22Rv1 (cell line): Measurements from ENCODE around the gene ENDOV.

Experiments used
- ZFX ChIP-seq: fragments of 450-650 bp; IDR thresholded peaks from 2 replicates; pipeline ENCODE4 v1.6.1; 2017; ENCODE audit warnings: antibody characterized with exemption, borderline replicate concordance
- TF ChIP-seq, protein P1 (sequence below): fragments of 450-650 bp; IDR thresholded peaks from 2 replicates; pipeline ENCODE4 v1.5.1; 2017; ENCODE audit warnings: mild to moderate bottlenecking

DNA sequence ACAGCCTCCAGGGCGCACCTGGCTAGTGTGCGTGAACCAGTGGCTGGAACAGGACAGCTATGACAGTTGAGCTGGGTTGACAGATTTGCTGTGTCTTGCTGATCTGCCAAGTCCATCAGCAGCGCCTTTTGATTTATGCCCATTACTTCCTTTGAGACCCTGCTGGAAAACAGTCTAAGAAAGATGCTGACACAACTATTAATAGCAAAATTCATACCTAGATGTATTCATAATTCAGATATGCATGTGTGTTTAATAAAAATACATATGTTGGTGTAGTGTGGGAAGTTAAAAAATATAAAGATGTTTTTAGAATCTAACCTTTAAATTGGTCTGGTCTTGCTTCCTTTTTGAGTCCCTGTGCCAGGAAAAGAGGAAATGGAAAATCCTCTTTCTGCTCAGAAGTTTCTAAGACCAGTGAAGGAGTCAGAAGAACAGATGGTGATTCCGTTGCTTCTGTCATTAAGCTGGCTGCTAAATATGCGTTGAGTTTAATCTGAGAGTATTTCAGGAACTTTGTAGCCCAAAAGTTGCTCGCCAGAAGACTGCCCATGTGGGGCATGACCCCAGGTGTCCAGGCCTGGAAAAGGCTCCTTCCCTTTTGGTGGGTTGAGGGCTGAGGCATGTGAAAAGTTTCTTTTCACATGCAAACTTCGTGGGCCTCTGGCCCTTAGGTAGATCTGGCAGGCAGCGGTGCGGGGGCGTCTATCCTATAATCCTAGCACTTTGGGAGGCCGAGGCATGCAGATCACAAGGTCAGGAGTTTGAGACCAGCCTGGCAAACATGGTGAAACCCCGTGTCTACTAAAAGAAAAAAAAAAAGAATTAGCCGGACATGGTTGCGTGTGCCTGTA lies 40.0 kb upstream of the ENDOV start:
- no peak for TF ChIP-seq ZFX
- TF ChIP-seq, protein P1, sequence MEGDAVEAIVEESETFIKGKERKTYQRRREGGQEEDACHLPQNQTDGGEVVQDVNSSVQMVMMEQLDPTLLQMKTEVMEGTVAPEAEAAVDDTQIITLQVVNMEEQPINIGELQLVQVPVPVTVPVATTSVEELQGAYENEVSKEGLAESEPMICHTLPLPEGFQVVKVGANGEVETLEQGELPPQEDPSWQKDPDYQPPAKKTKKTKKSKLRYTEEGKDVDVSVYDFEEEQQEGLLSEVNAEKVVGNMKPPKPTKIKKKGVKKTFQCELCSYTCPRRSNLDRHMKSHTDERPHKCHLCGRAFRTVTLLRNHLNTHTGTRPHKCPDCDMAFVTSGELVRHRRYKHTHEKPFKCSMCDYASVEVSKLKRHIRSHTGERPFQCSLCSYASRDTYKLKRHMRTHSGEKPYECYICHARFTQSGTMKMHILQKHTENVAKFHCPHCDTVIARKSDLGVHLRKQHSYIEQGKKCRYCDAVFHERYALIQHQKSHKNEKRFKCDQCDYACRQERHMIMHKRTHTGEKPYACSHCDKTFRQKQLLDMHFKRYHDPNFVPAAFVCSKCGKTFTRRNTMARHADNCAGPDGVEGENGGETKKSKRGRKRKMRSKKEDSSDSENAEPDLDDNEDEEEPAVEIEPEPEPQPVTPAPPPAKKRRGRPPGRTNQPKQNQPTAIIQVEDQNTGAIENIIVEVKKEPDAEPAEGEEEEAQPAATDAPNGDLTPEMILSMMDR = no peak
